Endothelial cell of umbilical vein (primary cell): ENCODE data around the gene ATP12A. TPM values are rescaled to one million over a fixed set of nuclear protein-coding genes. Genes with fewer than 3 reads are reported as not detected.

Experiments used
- BruUV-seq: library from RNA; stranded (reverse); fragments of 400-500 nt; replicated peaks from 2 replicates; lab custom pipeline; 2021; lab: Mats Ljungman, UMichigan
- CTCF ChIA-PET: fragments of 300-600, 350-600 bp; sonication (Branson Sonifier 250); formaldehyde crosslinking; loops from one replicate; lab custom pipeline; 2021; ENCODE audit warnings: antibody characterized with exemption, inconsistent platforms; lab: Charles Lee
- POLR2A ChIA-PET: fragments of 300-600, 350-600 bp; sonication (Branson Sonifier 250); formaldehyde crosslinking; loops from one replicate; lab custom pipeline; 2021; ENCODE audit warnings: antibody characterized with exemption, inconsistent platforms; lab: Charles Lee
- DNase-seq: peaks from one replicate; pipeline ENCODE4 v3.0.0-alpha.2; 2011; ENCODE audit warnings: low read depth, low spot score
- FAIRE-seq: peaks from 2 replicates; lab custom pipeline; 2011; peaks lifted over from hg19 to GRCh38; lab: Jason Lieb, UNC
- H2AFZ ChIP-seq: 2 replicates; pipeline ENCODE4 v1.6.0; 2012; ENCODE audit warnings: low read depth, low read length, control low read depth, inconsistent platforms
- H3K27ac ChIP-seq: 2 replicates; pipeline ENCODE4 v1.5.1; 2011; ENCODE audit warnings: low read depth, mild to moderate bottlenecking, control low read depth, low read length, moderate library complexity; ENCODE audit not compliant: insufficient read depth
- H3K27me3 ChIP-seq, 2 experiments: 2 replicates each; pipeline versions ENCODE4 v1.6.0 to v1.6.1; 2011; ENCODE audit warnings: low read length in 2 of 2, mixed read lengths in 1 of 2; ENCODE audit not compliant: control insufficient read depth in 2 of 2, insufficient read depth in 2 of 2
- H3K36me3 ChIP-seq, 2 experiments: 2 replicates in 1 of 2; 3 replicates in 1 of 2; pipeline ENCODE4 v1.5.1; 2011; ENCODE audit warnings: low read length in 2 of 2, mild to moderate bottlenecking in 1 of 2, moderate library complexity in 1 of 2; ENCODE audit not compliant: control insufficient read depth in 2 of 2, insufficient read depth in 2 of 2; ENCODE audit errors: extremely low read depth in 1 of 2
- H3K4me1 ChIP-seq: 3 replicates; pipeline ENCODE4 v1.5.1; 2011; ENCODE audit warnings: mild to moderate bottlenecking, low read length; ENCODE audit not compliant: control insufficient read depth, insufficient read depth; ENCODE audit errors: extremely low read depth
- H3K4me2 ChIP-seq: 2 replicates; pipeline ENCODE4 v1.6.1; 2011; ENCODE audit warnings: low read length, control low read depth, mixed read lengths; ENCODE audit not compliant: insufficient read depth
- H3K4me3 ChIP-seq, 3 experiments: fragments of 200-600 bp in 1 of 3; sonication (generic), shearing (Covaris generic) in 1 of 3; replicated peaks in 1 of 3; 2 replicates each; pipeline ENCODE4 v1.5.1; 2011 to 2016; ENCODE audit warnings: control low read depth in 3 of 3, low read length in 3 of 3, mild to moderate bottlenecking in 2 of 3, inconsistent platforms in 1 of 3, low read depth in 1 of 3, moderate library complexity in 1 of 3; ENCODE audit not compliant: insufficient read depth in 1 of 3
- H3K79me2 ChIP-seq: 2 replicates; pipeline ENCODE4 v1.6.0; 2012; ENCODE audit warnings: low read length, inconsistent platforms; ENCODE audit not compliant: control insufficient read depth, insufficient read depth
- H3K9ac ChIP-seq: replicated peaks from 2 replicates; pipeline ENCODE3; 2011; ENCODE audit warnings: low read length, control low read depth; ENCODE audit not compliant: insufficient read depth; ENCODE audit errors: extremely low read depth
- H3K9me1 ChIP-seq: replicated peaks from 3 replicates; pipeline ENCODE4 v1.6.0; 2011; ENCODE audit warnings: mild to moderate bottlenecking, low read length; ENCODE audit not compliant: control insufficient read depth, insufficient read depth; ENCODE audit errors: extremely low read depth
- H3K9me3 ChIP-seq: replicated peaks from 2 replicates; pipeline ENCODE4 v1.5.1; 2012; ENCODE audit warnings: low read length, inconsistent platforms; ENCODE audit not compliant: control insufficient read depth, insufficient read depth
- H4K20me1 ChIP-seq: replicated peaks from 2 replicates; pipeline ENCODE3; 2011; ENCODE audit warnings: mild to moderate bottlenecking, low read length; ENCODE audit not compliant: control insufficient read depth, insufficient read depth; ENCODE audit errors: extremely low read depth
- EZH2 ChIP-seq: IDR thresholded peaks from 2 replicates; pipeline ENCODE4 v1.6.1; 2012; ENCODE audit warnings: borderline replicate concordance, low read depth, mild to moderate bottlenecking, moderate library complexity, low read length, inconsistent platforms; ENCODE audit not compliant: severe bottlenecking
- FOS ChIP-seq: IDR thresholded peaks from 2 replicates; pipeline ENCODE4 v1.6.1; 2011; ENCODE audit warnings: mild to moderate bottlenecking, low read length, moderate library complexity, borderline replicate concordance; ENCODE audit not compliant: insufficient read depth
- GATA2 ChIP-seq: IDR thresholded peaks from 2 replicates; pipeline ENCODE4 v1.7.0; 2011; ENCODE audit warnings: low read depth, mild to moderate bottlenecking, moderate library complexity, mixed read lengths, low read length; ENCODE audit not compliant: insufficient read length, insufficient read depth
- JUN ChIP-seq: IDR thresholded peaks from 2 replicates; pipeline ENCODE4 v1.6.1; 2011; ENCODE audit warnings: borderline replicate concordance, low read depth; ENCODE audit not compliant: insufficient read length, insufficient read depth
- MYC ChIP-seq: IDR thresholded peaks from one replicate; pipeline ENCODE4 v1.6.1; 2011; ENCODE audit warnings: mild to moderate bottlenecking, low read depth, low read length
- POLR2A ChIP-seq: IDR thresholded peaks from 2 replicates; pipeline ENCODE4 v1.6.1; 2012; ENCODE audit warnings: low read depth, mild to moderate bottlenecking, control low read depth, low read length
- POLR2AphosphoS5 ChIP-seq: IDR thresholded peaks from 2 replicates; pipeline ENCODE4 v1.6.1; 2012; ENCODE audit warnings: low read depth, mild to moderate bottlenecking, control low read depth, low read length, moderate library complexity; ENCODE audit not compliant: insufficient read depth
- dilution Hi-C: fragments of 300-500 bp; cut with MboI; formaldehyde crosslinking; loops from one replicate; pipeline ENCODE4 v1.15.0; 2019; ENCODE audit warnings: low sequenced_read_pairs; ENCODE audit not compliant: extremely low pct_ligation_motif_present
- intact Hi-C: fragments of 100-400 bp; cut with micrococcal nuclease; formaldehyde crosslinking; loops from one replicate; pipeline ENCODE4 v1.10.0; 2022
- polyA plus RNA-seq, 4 experiments: library from polyadenylated mRNA; depleted of rRNA in 3 of 4; stranded (reverse) in 3 of 4; unstranded in 1 of 4; fragments of >200 nt; gene quantifications; 2 replicates each; pipeline versions ENCODE4 v1.2.1 to v1.2.3, GENCODE V29; 2011 to 2012; ENCODE audit warnings: missing spikeins in 1 of 4
- total RNA-seq: library from RNA; stranded (reverse); gene quantifications from 2 replicates; pipeline ENCODE4 v1.2.3, GENCODE V29; 2021
- TF ChIP-seq, protein P1 (sequence below), 2 donors: IDR thresholded peaks; 1 replicate in 1 of 2; 2 replicates in 1 of 2; pipeline ENCODE4 v1.5.1; 2011; ENCODE audit warnings: low read length in 2 of 2, mild to moderate bottlenecking in 2 of 2, moderate library complexity in 2 of 2, control low read depth in 1 of 2, inconsistent platforms in 1 of 2, low read depth in 1 of 2; ENCODE audit not compliant: insufficient read depth in 1 of 2; ENCODE audit errors: extremely low read depth in 1 of 2
- TF ChIP-seq, protein P2 (sequence below): IDR thresholded peaks from 2 replicates; pipeline ENCODE4 v1.6.1; 2011; ENCODE audit not compliant: insufficient read depth, insufficient read length

Gene ATP12A
- total and polyA plus RNA-seq, 2 donors (not counting 3 experiments of a cell fraction or from before 2014, with no cell fraction given), result not detected

DNA sequence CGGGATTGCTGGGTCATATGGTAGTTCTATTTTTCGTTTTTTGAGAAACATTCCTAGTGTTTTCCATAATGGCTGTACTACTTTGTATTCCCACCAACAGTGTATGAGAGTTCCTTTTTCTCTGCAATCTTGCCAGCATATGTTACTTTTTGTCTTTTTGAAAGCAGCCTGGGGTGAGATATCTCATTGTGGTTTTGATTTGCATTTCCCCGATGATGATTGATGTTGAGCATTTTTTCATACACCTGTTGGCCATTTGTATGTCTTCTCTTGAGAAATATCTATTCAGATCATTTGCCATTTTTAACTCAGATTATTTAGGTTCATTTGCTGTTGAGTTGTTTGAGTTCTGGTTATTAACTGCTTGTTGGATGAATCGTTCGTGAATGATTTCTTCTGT, 18.5 kb upstream of the ATP12A start:
- POLR2A ChIA-PET, result no interaction called here
- CTCF ChIA-PET, result interaction anchor here (0.9 kb wide), 1 partner anchor 10 kb away, joined by 3 read pairs; no protein-coding TSS in a partner anchor
- Histone ChIP-seq H3K36me3 (no peaks in the 10 kb centered on the region), H3K4me2 (no peak overlapping the region), H2AFZ (no peak overlapping the region), H3K4me3 (no peak overlapping the region), H3K9ac (no peak overlapping the region), H3K27ac (no peak overlapping the region), H3K27me3 (no peaks in the 10 kb centered on the region), H3K9me3 (no peaks in the 10 kb centered on the region), H3K9me1 (no peaks in the 10 kb centered on the region), H3K4me1 (no peaks in the 10 kb centered on the region), H3K79me2 (no peaks in the 10 kb centered on the region), H4K20me1 (no peaks in the 10 kb centered on the region)
- intact Hi-C loops (no loop called here), dilution Hi-C loops (no loop called here)
- BruUV-seq, result no TSS peak
- TF ChIP-seq EZH2, result no peak
- no peak for TF ChIP-seq POLR2AphosphoS5
- TF ChIP-seq MYC, result no peak
- no peak for TF ChIP-seq JUN
- TF ChIP-seq, protein P1, sequence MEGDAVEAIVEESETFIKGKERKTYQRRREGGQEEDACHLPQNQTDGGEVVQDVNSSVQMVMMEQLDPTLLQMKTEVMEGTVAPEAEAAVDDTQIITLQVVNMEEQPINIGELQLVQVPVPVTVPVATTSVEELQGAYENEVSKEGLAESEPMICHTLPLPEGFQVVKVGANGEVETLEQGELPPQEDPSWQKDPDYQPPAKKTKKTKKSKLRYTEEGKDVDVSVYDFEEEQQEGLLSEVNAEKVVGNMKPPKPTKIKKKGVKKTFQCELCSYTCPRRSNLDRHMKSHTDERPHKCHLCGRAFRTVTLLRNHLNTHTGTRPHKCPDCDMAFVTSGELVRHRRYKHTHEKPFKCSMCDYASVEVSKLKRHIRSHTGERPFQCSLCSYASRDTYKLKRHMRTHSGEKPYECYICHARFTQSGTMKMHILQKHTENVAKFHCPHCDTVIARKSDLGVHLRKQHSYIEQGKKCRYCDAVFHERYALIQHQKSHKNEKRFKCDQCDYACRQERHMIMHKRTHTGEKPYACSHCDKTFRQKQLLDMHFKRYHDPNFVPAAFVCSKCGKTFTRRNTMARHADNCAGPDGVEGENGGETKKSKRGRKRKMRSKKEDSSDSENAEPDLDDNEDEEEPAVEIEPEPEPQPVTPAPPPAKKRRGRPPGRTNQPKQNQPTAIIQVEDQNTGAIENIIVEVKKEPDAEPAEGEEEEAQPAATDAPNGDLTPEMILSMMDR (IDR thresholded peaks at IDR 0.05; ENCODE audit: extremely low read depth in 1 of 2, insufficient read depth in 1 of 2, low read depth in 1 of 2, low read length in 2 of 2), result no peak
- no peak for TF ChIP-seq GATA2
- TF ChIP-seq FOS, result no peak
- no peak for TF ChIP-seq POLR2A
- TF ChIP-seq, protein P2, sequence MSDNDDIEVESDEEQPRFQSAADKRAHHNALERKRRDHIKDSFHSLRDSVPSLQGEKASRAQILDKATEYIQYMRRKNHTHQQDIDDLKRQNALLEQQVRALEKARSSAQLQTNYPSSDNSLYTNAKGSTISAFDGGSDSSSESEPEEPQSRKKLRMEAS, result no peak
- no peak for FAIRE-seq
- DNase-seq, result no peak
